ENCODE results near the gene UBL3.

The UBL3 gene

GRCh38 chr13:29857085-29857484 lies 6.7 kb upstream of the UBL3 start:
- peak; percentile 11 for DNase-seq (ENCODE audit: low spot score)

DNA sequence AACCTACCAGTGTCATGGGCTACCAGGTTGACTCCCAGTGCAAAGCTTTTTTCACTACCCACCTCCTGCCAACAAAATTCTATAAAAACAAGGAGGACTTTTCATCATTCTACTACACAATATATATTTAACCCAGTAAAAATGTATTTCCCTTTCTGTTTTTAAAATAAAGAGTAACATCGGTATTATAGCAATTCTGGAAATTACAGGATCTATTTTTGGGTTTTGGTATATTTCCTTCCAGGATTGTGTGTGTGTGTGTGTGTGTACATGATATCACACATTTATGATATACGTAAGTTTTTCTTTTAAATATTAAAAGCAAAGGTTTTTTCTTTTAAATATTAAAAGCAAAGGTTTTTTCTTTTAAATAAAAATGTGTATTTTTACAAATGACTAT lies 6.0 kb upstream of the UBL3 start:
- DNase-seq (ENCODE audit: low spot score), result no peak

GRCh38 chr13:29855784-29856183 lies 5.4 kb upstream of the UBL3 start:
- DNase-seq (ENCODE audit: low spot score), result no peak

GRCh38 chr13:29855009-29855408 lies 4.6 kb upstream of the UBL3 start:
- DNase-seq (ENCODE audit: low spot score), result no peak

DNA sequence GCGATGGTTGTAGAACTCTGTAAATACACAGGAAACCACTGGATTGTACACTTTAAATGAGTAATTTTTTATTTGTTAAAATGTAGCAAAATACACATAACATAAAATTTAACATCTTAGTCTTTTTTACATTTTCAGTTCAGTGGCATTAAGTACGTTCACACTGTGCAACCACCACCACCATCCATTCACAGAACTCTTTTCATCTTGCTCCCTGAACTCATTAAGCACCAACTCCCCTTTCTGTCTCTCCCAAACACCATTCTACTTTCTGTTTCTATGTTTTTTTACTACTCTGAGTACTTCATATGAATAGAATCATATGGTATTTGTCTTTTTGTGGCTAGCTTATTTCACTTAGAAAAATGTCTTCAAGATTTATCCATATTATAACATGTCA lies 2.7 kb upstream of the UBL3 start:
- no peak for DNase-seq (ENCODE audit: low spot score)

DNA sequence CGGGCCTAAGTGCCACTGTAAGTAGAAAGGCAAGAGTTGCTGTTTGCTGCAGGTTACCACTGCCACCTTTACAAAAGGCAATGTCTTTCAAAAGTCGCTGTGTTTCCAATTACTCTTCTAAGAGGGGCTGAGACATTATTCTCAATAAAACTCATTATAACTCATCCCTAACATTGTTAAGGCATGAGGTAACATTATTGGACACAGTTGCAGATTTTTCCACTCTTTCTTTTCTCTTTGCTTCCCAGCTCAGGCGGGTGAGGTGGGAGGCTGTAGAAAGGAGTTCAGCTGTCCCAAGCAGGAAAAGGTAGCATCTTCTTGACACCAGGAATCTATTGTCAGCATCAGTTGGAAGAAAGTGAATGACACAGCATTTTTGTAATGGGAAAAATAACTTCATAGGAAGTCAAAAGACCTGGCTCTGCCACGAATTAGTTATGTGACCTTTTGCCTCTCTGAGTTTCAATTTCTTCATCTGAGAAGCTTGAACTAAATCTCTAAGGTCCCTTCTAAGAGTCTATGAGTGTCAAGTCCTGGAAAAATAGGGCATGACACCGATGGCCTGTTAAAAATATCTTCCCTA lies 2.1 kb upstream of the UBL3 start:
- DNase-seq (ENCODE audit: low spot score), result no peak

- peak; percentile 43 for DNase-seq (ENCODE audit: low spot score)
Observed at GRCh38 chr13:29849731-29850212, 645 bp downstream of the UBL3 start.

- peak; percentile 25 for DNase-seq (ENCODE audit: low spot score)
Observed at GRCh38 chr13:29849071-29849631, 1.3 kb downstream of the UBL3 start.

DNA sequence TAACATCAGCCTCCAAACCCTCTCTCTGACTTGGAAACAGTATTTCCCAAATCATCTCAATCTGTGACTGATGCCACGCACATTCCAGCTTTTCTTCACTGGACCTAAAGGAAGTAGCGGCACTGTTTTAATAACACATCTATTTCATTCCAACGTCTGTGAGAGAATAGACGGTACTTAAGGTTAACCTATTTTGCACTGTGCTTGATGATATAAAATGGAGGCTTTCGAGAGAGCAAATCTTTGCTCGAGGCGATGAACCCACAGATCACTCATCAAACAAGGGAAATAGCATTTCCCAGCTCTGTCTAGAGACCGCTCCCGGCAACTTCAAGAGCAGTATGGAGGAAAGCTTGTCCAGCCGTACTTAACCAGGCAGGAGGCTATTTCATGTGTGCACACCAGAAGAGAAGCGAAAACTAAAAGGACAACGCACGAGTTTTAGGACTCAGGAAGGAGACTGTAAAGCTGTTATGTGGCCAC lies 2.9 kb downstream of the UBL3 start:
- DNase-seq (ENCODE audit: low spot score), result no peak

DNA sequence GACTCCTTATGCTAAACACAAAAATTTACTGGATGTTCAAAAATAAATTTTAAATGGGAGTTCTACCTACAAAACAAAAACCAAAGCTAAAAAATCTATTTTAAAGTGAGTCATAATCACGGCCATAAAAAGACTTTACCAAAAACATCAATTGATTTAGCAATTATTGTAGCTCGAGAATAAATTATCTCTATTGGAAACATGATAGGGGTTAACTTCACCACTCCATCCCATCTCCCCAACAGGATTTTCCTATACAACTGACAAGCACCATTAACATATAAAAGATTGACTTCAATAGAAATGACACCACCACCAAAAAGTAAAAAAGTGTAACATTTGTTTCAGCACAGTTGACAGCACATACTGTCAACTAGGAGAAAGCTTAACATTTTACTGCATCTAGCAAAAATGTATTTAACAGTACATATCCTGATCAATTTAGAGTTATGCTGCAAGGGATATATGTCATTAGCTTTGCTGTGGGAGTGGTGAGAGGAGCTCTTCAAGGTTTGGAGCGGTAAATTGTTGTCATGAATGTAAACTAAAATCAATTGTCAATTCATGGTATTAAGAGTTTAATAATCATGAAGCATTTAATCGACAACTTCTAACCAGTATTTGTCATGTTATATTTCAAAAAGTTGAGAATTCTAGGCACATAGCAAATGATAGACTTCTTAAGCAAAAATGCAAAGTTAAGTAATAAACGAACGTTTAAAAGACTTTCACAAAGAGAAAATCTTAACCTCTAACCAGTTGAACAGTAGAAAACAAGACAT lies 3.8 kb downstream of the UBL3 start:
- DNase-seq (ENCODE audit: low spot score), result no peak

- DNase-seq (ENCODE audit: low spot score), result no peak
Observed at GRCh38 chr13:29845440-29846056, 4.9 kb downstream of the UBL3 start.

DNA sequence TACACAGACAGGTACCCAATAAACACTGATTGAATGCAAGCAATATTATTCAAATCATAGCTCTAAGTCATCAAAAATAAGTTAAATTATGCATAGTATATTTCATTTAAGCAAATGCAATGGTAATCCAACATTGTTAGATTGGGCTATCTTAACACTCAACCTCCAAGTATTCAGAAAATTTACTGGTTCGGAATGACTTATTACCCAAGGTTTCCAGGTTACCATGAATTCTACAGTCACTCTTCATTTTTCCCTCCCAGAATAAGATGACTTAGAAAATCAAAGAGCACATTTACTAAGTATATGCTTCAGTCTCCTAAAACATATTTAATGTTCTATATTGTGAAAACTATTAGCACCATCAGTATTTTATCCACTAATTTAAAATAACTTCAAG lies 6.0 kb downstream of the UBL3 start:
- no peak for DNase-seq (ENCODE audit: low spot score)

DNA sequence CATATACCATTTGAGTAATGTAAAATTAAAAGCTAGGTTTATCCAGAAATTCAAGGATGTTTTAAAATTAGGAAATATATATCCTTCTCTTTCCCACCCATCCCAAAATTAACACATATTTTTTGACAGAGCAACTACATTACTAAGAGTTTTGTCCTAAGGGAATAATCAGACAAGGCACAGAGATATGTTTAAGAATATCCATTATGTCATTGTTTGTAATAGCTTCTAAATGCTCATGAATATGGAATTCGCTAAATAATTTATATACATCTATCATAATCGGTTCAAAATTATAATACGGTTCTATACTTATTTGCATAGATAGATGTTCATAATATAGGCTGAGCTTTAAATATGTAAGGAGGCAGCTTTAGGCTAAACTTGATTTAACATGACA lies 9.8 kb downstream of the UBL3 start:
- no peak for DNase-seq (ENCODE audit: low spot score)

DNA sequence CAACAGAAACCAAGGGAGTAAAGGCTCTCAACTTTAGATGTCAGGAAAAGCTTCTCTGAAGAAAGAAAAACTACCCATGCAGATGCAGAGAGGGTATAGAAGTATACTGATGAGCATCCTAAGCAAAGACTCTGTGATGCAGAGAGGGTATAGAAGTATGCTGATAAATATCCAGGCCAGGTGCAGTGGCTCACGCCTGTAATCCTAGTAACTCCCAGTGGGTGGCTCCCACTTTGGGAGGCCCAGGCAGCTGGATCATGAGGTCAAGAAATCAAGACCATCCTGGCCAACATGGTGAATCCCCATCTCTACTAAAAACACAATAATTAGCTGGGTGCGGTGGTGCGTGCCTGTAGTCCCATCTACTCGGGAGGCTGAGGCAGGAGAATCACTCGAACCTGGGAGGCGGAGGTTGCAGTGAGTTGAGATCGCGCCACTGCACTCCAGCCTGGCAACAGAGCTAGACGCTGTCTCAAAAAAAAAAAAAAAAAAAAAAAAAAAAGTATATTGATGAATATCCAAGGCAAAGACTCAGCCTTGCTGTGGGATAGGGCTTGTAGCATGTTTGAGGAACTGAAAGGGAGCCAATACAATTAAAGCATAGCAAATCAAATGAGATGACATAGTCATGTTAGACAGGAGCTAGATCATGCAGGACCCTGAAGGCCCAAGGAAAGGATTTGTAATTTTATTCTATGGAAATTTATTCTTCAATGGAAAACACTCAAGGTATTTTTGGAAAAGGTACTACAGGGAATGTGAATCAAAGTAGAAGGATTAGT lies 14.9 kb downstream of the UBL3 start:
- no peak for DNase-seq (ENCODE audit: low spot score)

- DNase-seq (ENCODE audit: low spot score), result no peak
Observed at GRCh38 chr13:29832761-29833298, 17.6 kb downstream of the UBL3 start.

DNA sequence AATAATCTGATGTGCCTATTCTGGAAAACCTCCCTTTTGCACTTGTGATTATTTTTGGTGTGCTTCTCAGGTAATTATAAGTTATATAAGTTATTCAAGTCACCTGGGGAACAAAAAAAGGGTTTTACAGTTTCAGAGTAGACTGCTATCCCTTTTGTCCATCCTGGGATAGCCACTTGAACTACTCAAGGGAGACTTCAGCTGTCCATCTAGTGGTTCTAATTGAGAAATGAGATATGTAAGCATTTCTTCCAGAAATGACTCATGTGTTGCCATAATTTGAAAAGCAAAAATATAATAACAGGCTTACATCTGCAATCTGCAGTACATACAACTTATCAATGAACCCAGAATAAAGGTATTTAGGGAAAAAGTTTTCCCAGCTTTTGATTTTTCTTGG lies 20.4 kb downstream of the UBL3 start:
- no peak for DNase-seq (ENCODE audit: low spot score)

- no peak for DNase-seq (ENCODE audit: low spot score)
Observed at GRCh38 chr13:29819143-29819542, 31.3 kb downstream of the UBL3 start.

GRCh38 chr13:29817604-29818378 lies 32.6 kb downstream of the UBL3 start:
- DNase-seq (ENCODE audit: low spot score), result no peak

DNA sequence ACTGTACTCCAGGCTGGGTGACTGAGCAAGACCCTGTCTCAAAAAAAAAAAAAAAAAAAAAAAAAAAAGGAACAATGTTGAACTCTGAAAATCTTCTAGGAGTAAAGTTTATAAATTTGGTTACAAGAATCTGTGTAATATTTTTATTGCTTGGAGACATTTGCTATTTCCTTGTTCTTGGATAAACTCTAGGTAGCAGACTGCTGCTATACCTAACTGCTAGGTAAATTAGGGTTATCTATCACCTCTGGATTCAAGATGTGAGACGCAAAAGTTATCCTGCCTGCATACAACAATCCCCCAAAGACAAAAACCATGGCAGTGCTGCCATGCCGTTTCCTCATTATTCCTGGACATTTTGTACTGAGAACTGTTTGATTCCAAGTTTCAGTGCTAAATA lies 33.7 kb downstream of the UBL3 start:
- DNase-seq (ENCODE audit: low spot score), result no peak

- DNase-seq (ENCODE audit: low spot score), result no peak
Observed at GRCh38 chr13:29815336-29815735, 35.1 kb downstream of the UBL3 start.

- DNase-seq (ENCODE audit: low spot score), result no peak
Observed at GRCh38 chr13:29810898-29811297, 39.5 kb downstream of the UBL3 start.

All from HuH-7 (cell line).